ENCODE data around the gene MIR17HG.

- TF ChIP-seq, protein P1, sequence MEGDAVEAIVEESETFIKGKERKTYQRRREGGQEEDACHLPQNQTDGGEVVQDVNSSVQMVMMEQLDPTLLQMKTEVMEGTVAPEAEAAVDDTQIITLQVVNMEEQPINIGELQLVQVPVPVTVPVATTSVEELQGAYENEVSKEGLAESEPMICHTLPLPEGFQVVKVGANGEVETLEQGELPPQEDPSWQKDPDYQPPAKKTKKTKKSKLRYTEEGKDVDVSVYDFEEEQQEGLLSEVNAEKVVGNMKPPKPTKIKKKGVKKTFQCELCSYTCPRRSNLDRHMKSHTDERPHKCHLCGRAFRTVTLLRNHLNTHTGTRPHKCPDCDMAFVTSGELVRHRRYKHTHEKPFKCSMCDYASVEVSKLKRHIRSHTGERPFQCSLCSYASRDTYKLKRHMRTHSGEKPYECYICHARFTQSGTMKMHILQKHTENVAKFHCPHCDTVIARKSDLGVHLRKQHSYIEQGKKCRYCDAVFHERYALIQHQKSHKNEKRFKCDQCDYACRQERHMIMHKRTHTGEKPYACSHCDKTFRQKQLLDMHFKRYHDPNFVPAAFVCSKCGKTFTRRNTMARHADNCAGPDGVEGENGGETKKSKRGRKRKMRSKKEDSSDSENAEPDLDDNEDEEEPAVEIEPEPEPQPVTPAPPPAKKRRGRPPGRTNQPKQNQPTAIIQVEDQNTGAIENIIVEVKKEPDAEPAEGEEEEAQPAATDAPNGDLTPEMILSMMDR (conservative IDR thresholded peaks at IDR 0.05; ENCODE audit: low read depth, low read length), result no peak
- no peak for TF ChIP-seq EZH2 (IDR thresholded peaks at IDR 0.05; ENCODE audit: borderline replicate concordance, low read depth, low read length, poor library complexity, severe bottlenecking)
Measured at GRCh38 chr13:91349992-91350911, 2.8 kb downstream of the MIR17HG start.

All from A673 (cell line).